ENCODE data around the gene INTS1.

DNA sequence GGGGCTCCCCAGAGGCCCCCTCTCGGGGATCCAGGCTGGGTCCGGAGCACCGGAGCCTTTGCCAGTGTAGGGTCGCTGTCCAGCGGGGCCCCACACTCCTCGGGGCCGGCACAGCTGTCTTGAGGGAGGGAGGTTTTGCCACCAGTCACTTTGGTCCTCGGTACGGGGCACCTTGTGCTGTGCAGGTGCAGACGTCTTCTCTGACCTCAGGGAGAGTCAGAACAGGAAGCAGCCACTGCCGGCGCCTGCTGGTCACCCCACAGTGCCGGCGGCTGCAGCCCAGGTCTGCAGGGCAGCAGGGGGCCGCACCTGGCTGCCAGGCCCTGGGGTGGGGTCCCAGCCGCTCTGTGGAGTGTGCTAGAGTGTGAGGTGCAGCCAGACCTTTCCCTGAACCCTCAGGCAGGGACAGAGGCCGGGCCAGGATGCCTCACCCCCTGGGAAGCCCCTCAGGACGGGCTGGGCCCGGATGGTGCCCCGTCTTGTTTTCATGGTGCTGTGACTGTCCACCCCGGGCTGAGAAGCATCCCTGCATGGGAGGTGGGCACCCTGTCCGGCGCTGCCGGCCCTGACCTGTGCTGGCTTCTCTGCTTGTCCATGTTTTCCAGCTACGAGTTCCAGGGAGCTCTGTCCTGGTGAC, 34.5 kb upstream of the INTS1 start:
- TF ChIP-seq, protein P1, sequence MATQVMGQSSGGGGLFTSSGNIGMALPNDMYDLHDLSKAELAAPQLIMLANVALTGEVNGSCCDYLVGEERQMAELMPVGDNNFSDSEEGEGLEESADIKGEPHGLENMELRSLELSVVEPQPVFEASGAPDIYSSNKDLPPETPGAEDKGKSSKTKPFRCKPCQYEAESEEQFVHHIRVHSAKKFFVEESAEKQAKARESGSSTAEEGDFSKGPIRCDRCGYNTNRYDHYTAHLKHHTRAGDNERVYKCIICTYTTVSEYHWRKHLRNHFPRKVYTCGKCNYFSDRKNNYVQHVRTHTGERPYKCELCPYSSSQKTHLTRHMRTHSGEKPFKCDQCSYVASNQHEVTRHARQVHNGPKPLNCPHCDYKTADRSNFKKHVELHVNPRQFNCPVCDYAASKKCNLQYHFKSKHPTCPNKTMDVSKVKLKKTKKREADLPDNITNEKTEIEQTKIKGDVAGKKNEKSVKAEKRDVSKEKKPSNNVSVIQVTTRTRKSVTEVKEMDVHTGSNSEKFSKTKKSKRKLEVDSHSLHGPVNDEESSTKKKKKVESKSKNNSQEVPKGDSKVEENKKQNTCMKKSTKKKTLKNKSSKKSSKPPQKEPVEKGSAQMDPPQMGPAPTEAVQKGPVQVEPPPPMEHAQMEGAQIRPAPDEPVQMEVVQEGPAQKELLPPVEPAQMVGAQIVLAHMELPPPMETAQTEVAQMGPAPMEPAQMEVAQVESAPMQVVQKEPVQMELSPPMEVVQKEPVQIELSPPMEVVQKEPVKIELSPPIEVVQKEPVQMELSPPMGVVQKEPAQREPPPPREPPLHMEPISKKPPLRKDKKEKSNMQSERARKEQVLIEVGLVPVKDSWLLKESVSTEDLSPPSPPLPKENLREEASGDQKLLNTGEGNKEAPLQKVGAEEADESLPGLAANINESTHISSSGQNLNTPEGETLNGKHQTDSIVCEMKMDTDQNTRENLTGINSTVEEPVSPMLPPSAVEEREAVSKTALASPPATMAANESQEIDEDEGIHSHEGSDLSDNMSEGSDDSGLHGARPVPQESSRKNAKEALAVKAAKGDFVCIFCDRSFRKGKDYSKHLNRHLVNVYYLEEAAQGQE (IDR thresholded peaks at IDR 0.05; ENCODE audit: insufficient read depth in 1 of 2, low read depth in 2 of 2, low read length in 2 of 2): peak in 1 of 2 experiments; percentile 80; a peak in 2 of 4 replicates
- TF ChIP-seq TAF1 (IDR thresholded peaks at IDR 0.05; ENCODE audit: borderline replicate concordance, insufficient read depth, low read length): no peak

Measured in PFSK-1 (cell line).